H9 (cell line): ENCODE data around the gene NACC2. TPM values are rescaled to one million over a fixed set of nuclear protein-coding genes. Genes with fewer than 3 reads are reported as not detected.

Experiments
- DNase-seq: peaks from one replicate; pipeline ENCODE4 v3.0.0-alpha.2; 2017
- H2AFZ ChIP-seq: one replicate; pipeline ENCODE4 v1.6.1; 2013; ENCODE audit warnings: mild to moderate bottlenecking, low read length, control low read depth, moderate library complexity
- H2AK5ac ChIP-seq: 2 replicates; pipeline ENCODE4 v1.6.1; 2013; ENCODE audit warnings: low read length, control low read depth, mixed read lengths; ENCODE audit not compliant: insufficient read length
- H2BK120ac ChIP-seq: one replicate; pipeline ENCODE4 v1.6.1; 2013; ENCODE audit warnings: low read depth, mild to moderate bottlenecking, low read length, control low read depth, inconsistent platforms; ENCODE audit not compliant: poor library complexity, severe bottlenecking
- H2BK12ac ChIP-seq: 2 replicates; pipeline ENCODE4 v1.6.1; 2013; ENCODE audit warnings: low read length, control low read depth, mixed read lengths, low read depth; ENCODE audit not compliant: insufficient read length
- H2BK15ac ChIP-seq: 2 replicates; pipeline ENCODE4 v1.6.1; 2013; ENCODE audit warnings: low read depth, low read length, control low read depth
- H2BK20ac ChIP-seq: one replicate; pipeline ENCODE4 v1.6.1; 2013; ENCODE audit warnings: low read depth, mild to moderate bottlenecking, low read length, control low read depth, inconsistent platforms; ENCODE audit not compliant: poor library complexity, severe bottlenecking
- H2BK5ac ChIP-seq: 2 replicates; pipeline ENCODE4 v1.6.1; 2013; ENCODE audit warnings: low read length, control low read depth, mixed read lengths; ENCODE audit not compliant: insufficient read length
- H3K14ac ChIP-seq: 2 replicates; pipeline ENCODE4 v1.6.1; 2013; ENCODE audit warnings: low read length, control low read depth; ENCODE audit not compliant: insufficient read depth
- H3K18ac ChIP-seq: 2 replicates; pipeline ENCODE4 v1.6.1; 2013; ENCODE audit warnings: low read depth, mild to moderate bottlenecking, mixed read lengths, low read length, control low read depth; ENCODE audit not compliant: insufficient read length
- H3K23ac ChIP-seq: 2 replicates; pipeline ENCODE4 v1.6.1; 2013; ENCODE audit warnings: low read length, control low read depth, mixed read lengths, low read depth; ENCODE audit not compliant: insufficient read length
- H3K23me2 ChIP-seq: 2 replicates; pipeline ENCODE4 v1.6.1; 2013; ENCODE audit warnings: low read depth, mild to moderate bottlenecking, mixed read lengths, low read length, control low read depth; ENCODE audit not compliant: insufficient read length, poor library complexity, severe bottlenecking
- H3K27ac ChIP-seq: 2 replicates; pipeline ENCODE4 v1.5.1; 2013; ENCODE audit warnings: low read length, control low read depth, mixed read lengths, low read depth; ENCODE audit not compliant: insufficient read length
- H3K27me3 ChIP-seq: 2 replicates; pipeline ENCODE4 v1.6.1; 2013; ENCODE audit warnings: low read length, control low read depth, inconsistent platforms; ENCODE audit not compliant: insufficient read depth
- H3K4ac ChIP-seq: 2 replicates; pipeline ENCODE4 v1.6.1; 2013; ENCODE audit warnings: low read depth, mild to moderate bottlenecking, control low read depth, inconsistent platforms, low read length, moderate library complexity
- H3K4me1 ChIP-seq: 2 replicates; pipeline ENCODE4 v1.6.1; 2013; ENCODE audit warnings: low read length, control low read depth, inconsistent platforms; ENCODE audit not compliant: insufficient read depth
- H3K4me2 ChIP-seq: 2 replicates; pipeline ENCODE4 v1.6.1; 2013; ENCODE audit warnings: low read length, control low read depth, mixed read lengths; ENCODE audit not compliant: insufficient read length, insufficient read depth
- H3K56ac ChIP-seq: 2 replicates; pipeline ENCODE4 v1.6.1; 2013; ENCODE audit warnings: low read depth, mild to moderate bottlenecking, mixed read lengths, low read length, control low read depth; ENCODE audit not compliant: insufficient read length
- H3K79me1 ChIP-seq: 2 replicates; pipeline ENCODE4 v1.6.1; 2013; ENCODE audit warnings: low read depth, mild to moderate bottlenecking, moderate library complexity, low read length, control low read depth, inconsistent platforms; ENCODE audit not compliant: insufficient read depth, poor library complexity, severe bottlenecking
- H3K79me2 ChIP-seq: 2 replicates; pipeline ENCODE4 v1.6.1; 2013; ENCODE audit warnings: low read length, control low read depth, inconsistent platforms; ENCODE audit not compliant: insufficient read depth
- H3K9ac ChIP-seq: 2 replicates; pipeline ENCODE4 v1.6.1; 2013; ENCODE audit warnings: low read length, control low read depth, mixed read lengths; ENCODE audit not compliant: insufficient read length; ENCODE audit errors: extremely low read depth
- H3K9me3 ChIP-seq: one replicate; pipeline ENCODE4 v1.6.1; 2013; ENCODE audit warnings: low read depth, low read length, inconsistent platforms; ENCODE audit not compliant: control insufficient read depth
- H3T11ph ChIP-seq: one replicate; pipeline ENCODE4 v1.6.1; 2013; ENCODE audit warnings: mild to moderate bottlenecking, low read length, control low read depth, inconsistent platforms
- H4K20me1 ChIP-seq: one replicate; pipeline ENCODE4 v1.6.1; 2013; ENCODE audit not compliant: control insufficient read depth, insufficient read length, insufficient read depth
- H4K5ac ChIP-seq: 2 replicates; pipeline ENCODE4 v1.6.1; 2013; ENCODE audit warnings: low read depth, mild to moderate bottlenecking, mixed read lengths, low read length, control low read depth; ENCODE audit not compliant: insufficient read length
- H4K8ac ChIP-seq: replicated peaks from 2 replicates; pipeline ENCODE4 v1.6.1; 2013; ENCODE audit warnings: low read length, control low read depth, mixed read lengths, low read depth; ENCODE audit not compliant: insufficient read length
- H4K91ac ChIP-seq: 2 replicates; pipeline ENCODE4 v1.6.1; 2013; ENCODE audit warnings: low read depth, mild to moderate bottlenecking, moderate library complexity, mixed read lengths, low read length, control low read depth; ENCODE audit not compliant: insufficient read length
- H3K27ac Mint-ChIP-seq, 3 experiments: 2 replicates in 2 of 3; 3 replicates in 1 of 3; pipeline ENCODE4 v1.8.0; 2020 to 2021; ENCODE audit warnings: mixed read lengths in 3 of 3, mild to moderate bottlenecking in 1 of 3, moderate library complexity in 1 of 3
- H3K27me3 Mint-ChIP-seq: 2 replicates; pipeline ENCODE4 v1.8.0; 2021; ENCODE audit warnings: low read depth, mild to moderate bottlenecking, moderate library complexity, mixed read lengths
- H3K36me3 Mint-ChIP-seq, 3 experiments: 2 replicates in 2 of 3; 3 replicates in 1 of 3; pipeline ENCODE4 v1.8.0; 2020 to 2021; ENCODE audit warnings: low read depth in 3 of 3, mixed read lengths in 3 of 3; ENCODE audit not compliant: insufficient read depth in 1 of 3
- H3K4me1 Mint-ChIP-seq, 2 experiments: 2 replicates each; pipeline ENCODE4 v1.8.0; 2020; ENCODE audit warnings: mixed read lengths in 2 of 2
- H3K4me3 Mint-ChIP-seq, 2 experiments: 2 replicates in 1 of 2; 3 replicates in 1 of 2; pipeline ENCODE4 v1.8.0; 2020 to 2021; ENCODE audit warnings: mild to moderate bottlenecking in 2 of 2, mixed read lengths in 2 of 2, moderate library complexity in 1 of 2
- H3K9me3 Mint-ChIP-seq, 2 experiments: 2 replicates in 1 of 2; 3 replicates in 1 of 2; pipeline ENCODE4 v1.8.0; 2020; ENCODE audit warnings: mild to moderate bottlenecking in 2 of 2, mixed read lengths in 2 of 2, moderate library complexity in 1 of 2
- CTCF ChIP-seq: fragments of 200-600 bp; sonication (generic); conservative IDR thresholded peaks from 3 replicates; pipeline ENCODE4 v1.8.0; 2021; ENCODE audit warnings: antibody characterized with exemption, mild to moderate bottlenecking
- WGBS: extraction: QIAGEN DNeasy Blood & Tissue Kit; methylation state at CpG from one replicate; pipeline ENCODE4 v1.1.7; 2013; ENCODE audit warnings: missing lambda C conversion rate, low lambda C conversion rate, mixed read lengths; ENCODE audit not compliant: insufficient read length; ENCODE audit errors: extremely low coverage; 5-methylcytosine and 5-hydroxymethylcytosine counted together
- total RNA-seq: library from RNA; stranded (reverse); gene quantifications from 2 replicates; pipeline ENCODE4 v1.2.1, GENCODE V29; 2021

NACC2 gene
- total RNA-seq, 1 experiment from 2014 or later, result 11.5 TPM

DNA sequence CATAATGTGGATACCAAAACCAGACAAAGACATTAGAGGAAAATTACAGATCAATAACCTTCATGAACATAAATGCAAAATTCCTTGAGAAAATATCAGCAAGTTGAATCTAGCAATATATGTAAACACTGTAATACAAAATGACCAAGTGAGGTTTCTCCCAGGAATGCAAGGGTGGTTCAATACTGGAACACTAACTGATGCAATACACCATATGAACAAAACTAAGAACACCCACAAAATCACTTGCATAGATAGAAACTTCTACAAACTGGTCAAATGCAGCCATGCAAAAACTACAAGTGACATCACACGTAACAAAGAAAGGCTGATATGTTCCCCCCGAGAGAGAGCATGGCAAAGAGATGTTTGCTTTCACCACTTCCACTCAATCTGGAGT lies 55.6 kb downstream of the NACC2 start:
- Histone ChIP-seq H4K5ac (no peak overlapping the region), H4K20me1 (no peaks in the 10 kb centered on the region), H2BK5ac (no peak overlapping the region), H3K23me2 (no peaks in the 10 kb centered on the region), H3K9ac (no peak overlapping the region), H2BK120ac (no peak overlapping the region), H2BK15ac (no peak overlapping the region), H3K79me1 (no peaks in the 10 kb centered on the region), H3K23ac (no peak overlapping the region), H3K4ac (no peak overlapping the region), H3K4me2 (no peak overlapping the region), H4K91ac (no peak overlapping the region), H3K27me3 (no peaks in the 10 kb centered on the region), H2AFZ (no peak overlapping the region), H4K8ac (no peak overlapping the region), H3K27ac (no peak overlapping the region), H2AK5ac (no peak overlapping the region), H3K79me2 (no peaks in the 10 kb centered on the region), H3K18ac (no peak overlapping the region), H3K56ac (no peak overlapping the region), H3K14ac (no peak overlapping the region), H3T11ph (no peak overlapping the region), H3K4me1 (no peaks in the 10 kb centered on the region), H3K9me3 (no peaks in the 10 kb centered on the region), H2BK12ac (no peak overlapping the region), H2BK20ac (no peak overlapping the region)
- H3K36me3 Mint-ChIP-seq, result peaks cover 4 to 15% (median 8%) of the 10 kb centered on the region in 3 experiments; a peak in 6 of 7 replicates
- peaks cover 1% of the 10 kb centered on the region; the same call in 1 of the 2 replicates for H3K27me3 Mint-ChIP-seq
- no peak for TF ChIP-seq CTCF
- peaks cover 12 to 20% of the 10 kb centered on the region in 2 experiments; a peak in 4 of 5 replicates for H3K9me3 Mint-ChIP-seq
- H3K4me1 Mint-ChIP-seq, result no peaks in the 10 kb centered on the region
- no peak for DNase-seq
- H3K4me3 Mint-ChIP-seq, result no peak overlapping the region
- WGBS, result no CpG with 5 or more reads among the region's 2 CpGs
- H3K27ac Mint-ChIP-seq, result no peak overlapping the region
